Loucy (cell line): ENCODE data around the gene CXCL3.

Source experiments
- CTCF ChIP-seq: fragments of 200-600 bp; sonication (generic); conservative IDR thresholded peaks from 2 replicates; pipeline ENCODE4 v1.5.1; 2014; ENCODE audit warnings: mild to moderate bottlenecking, antibody characterized with exemption, low read length
- EZH2phosphoT487 ChIP-seq: fragments of 200-600 bp; IDR thresholded peaks from 2 replicates; pipeline ENCODE4 v1.6.1; 2018; ENCODE audit warnings: antibody characterized with exemption, mild to moderate bottlenecking, moderate library complexity, borderline replicate concordance

DNA sequence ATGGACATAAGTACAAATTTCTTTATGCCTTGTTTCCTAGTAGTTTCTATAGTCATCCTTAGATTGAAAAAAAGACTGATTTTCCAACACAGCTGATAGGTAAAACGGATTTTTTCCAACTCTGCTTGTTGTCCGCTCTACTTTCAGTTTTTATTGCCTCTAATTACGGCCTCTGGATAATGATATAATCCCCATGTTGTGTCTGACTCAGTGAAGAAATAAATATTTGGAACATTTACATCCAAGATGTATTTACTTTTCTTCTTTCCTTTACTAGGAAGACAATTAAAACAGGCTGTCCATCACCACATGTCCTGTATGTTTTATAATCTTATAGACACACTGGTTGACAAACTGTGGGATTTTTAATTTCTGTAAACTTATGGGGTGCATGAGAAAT is 6.8 kb upstream of the CXCL3 start:
- no peak for TF ChIP-seq CTCF
- TF ChIP-seq EZH2phosphoT487 = no peak
